ENCODE data around the gene MBP.

GRCh38 chr18:77127769-77128671 lies 4.6 kb downstream of the MBP start:
- TF ChIP-seq CTCF (IDR thresholded peaks at IDR 0.05; ENCODE audit: low read depth, low read length) (no peak), POLR2A (IDR thresholded peaks at IDR 0.05; ENCODE audit: extremely low read depth, insufficient read length) (peak; percentile 11), MAX (IDR thresholded peaks at IDR 0.05; ENCODE audit: low read depth, low read length) (peak; percentile 99)
